Keratinocyte (primary cell): ENCODE data around the gene OR4E2. TPM values are rescaled to one million over a fixed set of nuclear protein-coding genes. Genes with fewer than 3 reads are reported as not detected.
"Not testable (repeated sequence)": the region's sequence is repeated elsewhere in the genome, so short reads cannot be mapped to it uniquely, and the experiment has no call there.

Source experiments
- DNase-seq: peaks from one replicate; pipeline ENCODE4 v3.0.0-alpha.2; 2011; ENCODE audit warnings: low read depth, missing footprints, low spot score
- FAIRE-seq: peaks from 2 replicates; lab custom pipeline; 2011; peaks lifted over from hg19 to GRCh38; lab: Jason Lieb, UNC
- H2AFZ ChIP-seq: 2 replicates; pipeline ENCODE4 v1.6.0; 2012; ENCODE audit warnings: low read length, control low read depth, inconsistent platforms; ENCODE audit not compliant: control insufficient read depth
- H3K27ac ChIP-seq: 2 replicates; pipeline ENCODE4 v1.5.1; 2011; ENCODE audit warnings: low read length; ENCODE audit not compliant: control insufficient read depth, insufficient read depth
- H3K27me3 ChIP-seq: 3 replicates; pipeline ENCODE4 v1.6.0; 2011; ENCODE audit warnings: low read length; ENCODE audit not compliant: control insufficient read depth, insufficient read depth; ENCODE audit errors: extremely low read depth
- H3K36me3 ChIP-seq, 2 experiments: 2 replicates in 1 of 2; 3 replicates in 1 of 2; pipeline ENCODE4 v1.5.1; 2011; ENCODE audit warnings: low read length in 2 of 2, mild to moderate bottlenecking in 1 of 2; ENCODE audit not compliant: control insufficient read depth in 2 of 2, insufficient read depth in 2 of 2; ENCODE audit errors: extremely low read depth in 1 of 2
- H3K4me1 ChIP-seq: 3 replicates; pipeline ENCODE4 v1.5.1; 2011; ENCODE audit warnings: low read length; ENCODE audit not compliant: control insufficient read depth, insufficient read depth; ENCODE audit errors: extremely low read depth
- H3K4me2 ChIP-seq: 3 replicates; pipeline ENCODE4 v1.6.0; 2011; ENCODE audit warnings: low read depth, low read length; ENCODE audit not compliant: control insufficient read depth, insufficient read depth; ENCODE audit errors: extremely low read depth
- H3K4me3 ChIP-seq, 3 experiments: fragments of 200-600 bp in 1 of 3; sonication (generic) in 1 of 3; 2 replicates in 2 of 3; 3 replicates in 1 of 3; pipeline ENCODE4 v1.5.1; 2011 to 2016; ENCODE audit warnings: low read length in 3 of 3, mild to moderate bottlenecking in 3 of 3, control low read depth in 2 of 3, inconsistent platforms in 1 of 3, low read depth in 1 of 3, mixed read lengths in 1 of 3, mixed run types in 1 of 3, moderate library complexity in 1 of 3; ENCODE audit not compliant: control insufficient read depth in 2 of 3, insufficient read depth in 2 of 3; ENCODE audit errors: extremely low read depth in 1 of 3
- H3K79me2 ChIP-seq: 2 replicates; pipeline ENCODE4 v1.6.0; 2012; ENCODE audit warnings: low read length; ENCODE audit not compliant: control insufficient read depth, insufficient read depth
- H3K9ac ChIP-seq: 3 replicates; pipeline ENCODE4 v1.6.0; 2011; ENCODE audit warnings: low read length; ENCODE audit not compliant: control insufficient read depth, insufficient read depth; ENCODE audit errors: extremely low read depth
- H3K9me1 ChIP-seq: 3 replicates; pipeline ENCODE4 v1.6.0; 2011; ENCODE audit warnings: low read length; ENCODE audit not compliant: control insufficient read depth, insufficient read depth; ENCODE audit errors: extremely low read depth
- H3K9me3 ChIP-seq: 2 replicates; pipeline ENCODE4 v1.5.1; 2012; ENCODE audit warnings: low read depth, low read length; ENCODE audit not compliant: control insufficient read depth
- H4K20me1 ChIP-seq: 3 replicates; pipeline ENCODE4 v1.6.0; 2011; ENCODE audit warnings: low read length; ENCODE audit not compliant: control insufficient read depth, insufficient read depth; ENCODE audit errors: extremely low read depth
- CTCF ChIP-seq, 3 experiments: IDR thresholded peaks in 1 of 3; conservative IDR thresholded peaks in 1 of 3; optimal IDR thresholded peaks in 1 of 3; 2 replicates in 2 of 3; 3 replicates in 1 of 3; pipeline versions ENCODE3 to v1.5.1; 2011; ENCODE audit warnings: low read length in 3 of 3, mild to moderate bottlenecking in 3 of 3, moderate library complexity in 2 of 3, control low read depth in 1 of 3, inconsistent platforms in 1 of 3; ENCODE audit not compliant: insufficient read depth in 2 of 3; ENCODE audit errors: extremely low read depth in 1 of 3
- EZH2 ChIP-seq: IDR thresholded peaks from one replicate; pipeline ENCODE4 v1.6.1; 2012; ENCODE audit warnings: inconsistent platforms, mild to moderate bottlenecking, low read length, moderate library complexity
- dilution Hi-C: fragments of 300-500 bp; cut with MboI; formaldehyde crosslinking; loops from one replicate; pipeline ENCODE4 v1.7.0; 2020; ENCODE audit warnings: low sequenced_read_pairs; ENCODE audit not compliant: extremely low pct_ligation_motif_present
- polyA plus RNA-seq, 5 experiments: library from polyadenylated mRNA; depleted of rRNA in 3 of 5; stranded (reverse) in 3 of 5; stranded (forward) in 1 of 5; unstranded in 1 of 5; fragments of >200 nt; gene quantifications; 1 replicate in 1 of 5; 2 replicates in 3 of 5; 3 replicates in 1 of 5; pipeline versions ENCODE4 v1.2.1 to v1.2.3, GENCODE V29; 2011 to 2012; ENCODE audit warnings: missing spikeins in 2 of 5, low read depth in 1 of 5, low replicate concordance in 1 of 5

OR4E2 gene
- polyA plus RNA-seq, 1 donor (not counting 4 experiments of a cell fraction or from before 2014, with no cell fraction given) = not detected

GRCh38 chr14:21686468-21686867 is 32.8 kb downstream of the OR4E2 start:
- no peak overlapping the region for H3K9ac ChIP-seq
- H3K27me3 ChIP-seq = no peaks in the 10 kb centered on the region
- no peaks in the 10 kb centered on the region for H3K79me2 ChIP-seq
- no peak overlapping the region for H3K27ac ChIP-seq
- FAIRE-seq (no peak), DNase-seq (no peak)
- H3K9me1 ChIP-seq = no peaks in the 10 kb centered on the region
- no peaks in the 10 kb centered on the region for H4K20me1 ChIP-seq
- H2AFZ ChIP-seq = no peak overlapping the region
- H3K4me3 ChIP-seq = no peak overlapping the region
- no peaks in the 10 kb centered on the region for H3K36me3 ChIP-seq
- no peaks in the 10 kb centered on the region for H3K9me3 ChIP-seq
- no peaks in the 10 kb centered on the region for H3K4me1 ChIP-seq
- H3K4me2 ChIP-seq = no peak overlapping the region
- dilution Hi-C loops = no loop called here
- TF ChIP-seq EZH2 = no peak
- no peak for TF ChIP-seq CTCF (optimal IDR thresholded peaks at IDR 0.05 in 1 of 3, IDR thresholded peaks at IDR 0.05 in 1 of 3, conservative IDR thresholded peaks at IDR 0.05 in 1 of 3; ENCODE audit: extremely low read depth in 1 of 3, insufficient read depth in 2 of 3, low read length in 3 of 3)

GRCh38 chr14:21694425-21694824 is 40.8 kb downstream of the OR4E2 start:
- H4K20me1 ChIP-seq = no peaks in the 10 kb centered on the region
- no peaks in the 10 kb centered on the region for H3K79me2 ChIP-seq
- no peak overlapping the region for H2AFZ ChIP-seq
- H3K36me3 ChIP-seq = no peaks in the 10 kb centered on the region
- DNase-seq (no peak), FAIRE-seq (no peak)
- no peak overlapping the region for H3K4me3 ChIP-seq
- H3K9ac ChIP-seq = no peak overlapping the region
- no peak overlapping the region for H3K27ac ChIP-seq
- H3K9me1 ChIP-seq = no peaks in the 10 kb centered on the region
- dilution Hi-C loops = no loop called here
- no peaks in the 10 kb centered on the region for H3K27me3 ChIP-seq
- no peak overlapping the region for H3K4me2 ChIP-seq
- H3K9me3 ChIP-seq = no peaks in the 10 kb centered on the region
- TF ChIP-seq EZH2 (no peak), CTCF (optimal IDR thresholded peaks at IDR 0.05 in 1 of 3, IDR thresholded peaks at IDR 0.05 in 1 of 3, conservative IDR thresholded peaks at IDR 0.05 in 1 of 3; ENCODE audit: extremely low read depth in 1 of 3, insufficient read depth in 2 of 3, low read length in 3 of 3) (no peak)
- no peaks in the 10 kb centered on the region for H3K4me1 ChIP-seq

GRCh38 chr14:21697662-21698061 is 44.0 kb downstream of the OR4E2 start:
- H3K27me3 ChIP-seq, FAIRE-seq, dilution Hi-C loops, H3K4me1 ChIP-seq, H2AFZ ChIP-seq, H4K20me1 ChIP-seq, H3K4me3 ChIP-seq, H3K4me2 ChIP-seq, H3K9me3 ChIP-seq, DNase-seq, H3K27ac ChIP-seq, H3K9me1 ChIP-seq, H3K79me2 ChIP-seq, H3K9ac ChIP-seq, H3K36me3 ChIP-seq: not testable (repeated sequence)

- DNase-seq, H3K27ac ChIP-seq, H3K27me3 ChIP-seq, H3K4me3 ChIP-seq, H3K4me2 ChIP-seq, H3K79me2 ChIP-seq, H3K9ac ChIP-seq, H3K9me3 ChIP-seq, FAIRE-seq, dilution Hi-C loops, H2AFZ ChIP-seq, H4K20me1 ChIP-seq, H3K9me1 ChIP-seq, H3K36me3 ChIP-seq, H3K4me1 ChIP-seq: not testable (repeated sequence)
Observed at GRCh38 chr14:21698538-21698937, 44.9 kb downstream of the OR4E2 start.
